OCI-LY3 (cell line): ENCODE results near the gene ZCCHC4.

Source experiments
- H2AFZ ChIP-seq: fragments of 200-600, 300-600 bp; shearing (Covaris generic); 2 replicates; pipeline ENCODE4 v1.6.0; 2014; ENCODE audit warnings: antibody characterized with exemption, low read depth, low read length
- H3K27ac ChIP-seq: fragments of 200-600, 300-600 bp; sonication (generic); 2 replicates; pipeline ENCODE4 v1.5.1; 2014; ENCODE audit warnings: mild to moderate bottlenecking, low read length, moderate library complexity, mixed read lengths
- H3K27me3 ChIP-seq: fragments of 200-600, 300-600 bp; sonication (generic); 2 replicates; pipeline ENCODE4 v1.6.1; 2014; ENCODE audit warnings: low read depth, low read length, mixed read lengths
- H3K36me3 ChIP-seq: fragments of 200-600, 300-600 bp; sonication (generic); replicated peaks from 2 replicates; pipeline ENCODE3; 2014; ENCODE audit warnings: low read depth, low read length, mixed read lengths
- H3K4me1 ChIP-seq: fragments of 300-600, 200-600 bp; sonication (generic); 2 replicates; pipeline ENCODE4 v1.6.1; 2014; ENCODE audit warnings: low read length, mixed read lengths
- H3K4me2 ChIP-seq: fragments of 200-600, 300-600 bp; sonication (generic); 2 replicates; pipeline ENCODE4 v1.6.1; 2014; ENCODE audit warnings: low read length, mixed read lengths
- H3K4me3 ChIP-seq: fragments of 300-600, 200-600 bp; sonication (generic); 2 replicates; pipeline ENCODE4 v1.5.1; 2014; ENCODE audit warnings: antibody characterized with exemption, mild to moderate bottlenecking, low read length, moderate library complexity
- H3K79me2 ChIP-seq: fragments of 300-600, 200-600 bp; shearing (Covaris generic); 2 replicates; pipeline ENCODE4 v1.6.1; 2014; ENCODE audit warnings: mild to moderate bottlenecking, low read length, mixed read lengths
- H3K9ac ChIP-seq: fragments of 300-600, 200-600 bp; shearing (Covaris generic); 2 replicates; pipeline ENCODE4 v1.6.0; 2014; ENCODE audit warnings: mild to moderate bottlenecking, low read length, moderate library complexity
- H3K9me3 ChIP-seq: fragments of 200-600, 300-600 bp; shearing (Covaris generic); 2 replicates; pipeline ENCODE4 v1.6.1; 2014; ENCODE audit warnings: low read length, mixed read lengths; ENCODE audit not compliant: insufficient read depth
- H4K20me1 ChIP-seq: fragments of 200-600, 300-600 bp; sonication (generic); 2 replicates; pipeline ENCODE4 v1.6.1; 2016; ENCODE audit warnings: low read length, mixed read lengths; ENCODE audit not compliant: insufficient read depth
- CTCF ChIP-seq: fragments of 200-600, 300-600 bp; sonication (generic); IDR thresholded peaks from 2 replicates; pipeline ENCODE4 v1.5.1; 2014; ENCODE audit warnings: antibody characterized with exemption, low read length, low read depth
- EZH2phosphoT487 ChIP-seq: fragments of 200-600 bp; shearing (Covaris generic); IDR thresholded peaks from 2 replicates; pipeline ENCODE4 v1.6.1; 2018; ENCODE audit warnings: antibody characterized with exemption, mixed run types, low read depth

ZCCHC4 gene

GRCh38 chr4:25284466-25284865 is 28.1 kb upstream of the ZCCHC4 start:
- Histone ChIP-seq H4K20me1 (no peaks in the 10 kb centered on the region), H3K4me1 (no peaks in the 10 kb centered on the region), H3K4me3 (no peak overlapping the region), H3K9me3 (no peaks in the 10 kb centered on the region), H3K27me3 (no peaks in the 10 kb centered on the region), H3K27ac (no peak overlapping the region), H2AFZ (no peak overlapping the region), H3K4me2 (no peak overlapping the region), H3K9ac (no peak overlapping the region), H3K79me2 (no peaks in the 10 kb centered on the region), H3K36me3 (peaks cover 15% of the 10 kb centered on the region)
- no peak for TF ChIP-seq EZH2phosphoT487
- TF ChIP-seq CTCF, result no peak

GRCh38 chr4:25290490-25291067 is 22.0 kb upstream of the ZCCHC4 start:
- H3K4me1 ChIP-seq, result no peaks in the 10 kb centered on the region
- H4K20me1 ChIP-seq, result no peaks in the 10 kb centered on the region
- H3K27ac ChIP-seq, result no peak overlapping the region
- H3K27me3 ChIP-seq, result no peaks in the 10 kb centered on the region
- H3K79me2 ChIP-seq, result no peaks in the 10 kb centered on the region
- H2AFZ ChIP-seq, result no peak overlapping the region
- H3K4me3 ChIP-seq, result no peak overlapping the region
- TF ChIP-seq EZH2phosphoT487 (no peak), CTCF (no peak)
- no peaks in the 10 kb centered on the region for H3K36me3 ChIP-seq
- no peaks in the 10 kb centered on the region for H3K9me3 ChIP-seq
- H3K9ac ChIP-seq, result no peak overlapping the region
- H3K4me2 ChIP-seq, result no peak overlapping the region

- H3K27ac ChIP-seq, result no peak overlapping the region
- no peak overlapping the region for H3K4me2 ChIP-seq
- H2AFZ ChIP-seq, result no peak overlapping the region
- H3K9me3 ChIP-seq, result no peaks in the 10 kb centered on the region
- H3K4me1 ChIP-seq, result no peaks in the 10 kb centered on the region
- H3K9ac ChIP-seq, result no peak overlapping the region
- H3K36me3 ChIP-seq, result no peaks in the 10 kb centered on the region
- TF ChIP-seq EZH2phosphoT487 (no peak), CTCF (no peak)
- H3K4me3 ChIP-seq, result no peak overlapping the region
- H4K20me1 ChIP-seq, result no peaks in the 10 kb centered on the region
- H3K79me2 ChIP-seq, result no peaks in the 10 kb centered on the region
- H3K27me3 ChIP-seq, result no peaks in the 10 kb centered on the region
Observed at GRCh38 chr4:25291158-25291733, 21.3 kb upstream of the ZCCHC4 start.

- H3K27me3 ChIP-seq, result no peaks in the 10 kb centered on the region
- H3K79me2 ChIP-seq, result no peaks in the 10 kb centered on the region
- peaks cover 6% of the 10 kb centered on the region; the same call in 1 of the 2 replicates for H3K4me1 ChIP-seq
- H3K4me2 ChIP-seq, result no peak overlapping the region
- H3K36me3 ChIP-seq, result no peaks in the 10 kb centered on the region
- H3K4me3 ChIP-seq, result no peak overlapping the region
- no peaks in the 10 kb centered on the region for H3K9me3 ChIP-seq
- no peak overlapping the region for H3K9ac ChIP-seq
- no peaks in the 10 kb centered on the region for H4K20me1 ChIP-seq
- no peak overlapping the region for H2AFZ ChIP-seq
- no peak overlapping the region for H3K27ac ChIP-seq
- TF ChIP-seq EZH2phosphoT487 (no peak), CTCF (no peak)
Observed at GRCh38 chr4:25297528-25298242, 14.9 kb upstream of the ZCCHC4 start.
